ENCODE measurements around the gene TNFSF13. TPM values are rescaled to one million over a fixed set of nuclear protein-coding genes. Genes with fewer than 3 reads are reported as not detected.

TNFSF13 gene
- total and polyA plus RNA-seq, 2 donors (not counting 1 experiment from before 2014, with no cell fraction given), result 14.7 to 20.2 TPM

DNA sequence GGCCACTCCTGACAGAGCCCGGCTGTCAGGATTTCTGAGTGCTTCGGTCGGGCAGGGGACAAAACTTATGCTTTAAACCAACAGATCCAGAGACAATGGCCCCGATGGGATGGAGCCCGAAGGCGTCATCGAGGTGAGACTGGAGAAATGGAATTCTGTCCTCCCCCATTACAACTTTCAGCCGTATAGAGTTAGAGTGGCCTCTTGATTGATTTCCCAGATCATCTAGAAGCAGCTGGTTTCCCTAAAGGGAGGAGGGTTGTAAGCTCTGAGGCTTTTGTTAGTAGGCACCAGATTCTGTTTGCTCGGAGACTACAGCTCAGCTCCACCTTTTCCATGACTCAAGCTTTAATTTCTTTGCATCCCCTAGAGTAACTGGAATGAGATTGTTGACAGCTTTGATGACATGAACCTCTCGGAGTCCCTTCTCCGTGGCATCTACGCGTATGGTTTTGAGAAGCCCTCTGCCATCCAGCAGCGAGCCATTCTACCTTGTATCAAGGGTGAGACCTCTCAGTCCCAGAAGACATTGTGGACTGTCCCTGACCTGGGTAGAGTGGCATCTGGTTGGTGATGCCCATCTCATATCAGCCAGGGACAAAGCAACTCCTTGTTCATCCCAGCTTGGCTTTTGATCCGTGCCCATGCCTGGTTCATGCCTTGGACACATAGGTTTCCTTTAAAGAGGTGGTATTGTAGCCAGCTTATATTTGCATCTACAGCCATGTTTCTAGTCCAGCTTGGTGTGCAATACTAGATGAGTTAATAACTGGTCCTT, 15.8 kb downstream of the TNFSF13 start:
- peaks cover 30 to 42% of the 10 kb centered on the region in 2 donors for H3K4me1 ChIP-seq (ENCODE audit: control insufficient read depth in 2 of 2, insufficient read depth in 2 of 2, low read length in 2 of 2)
- Mint-ChIP-seq H3K27me3 (no peaks in the 10 kb centered on the region), H3K27ac (peak overlapping the region; percentile 99), H3K9me3 (ENCODE audit: insufficient read depth) (no peaks in the 10 kb centered on the region), H3K4me3 (peak overlapping the region; percentile 94), H3K4me1 (peaks cover 67% of the 10 kb centered on the region)
- ChIA-PET CTCF (interaction anchor here (1.0 to 4.9 kb wide), 8 partner anchors 9 to 278 kb away, joined by 3 to 21 read pairs (median 8); partner anchors contain the start of genes MPDU1, SENP3 and SOX15), POLR2A (interaction anchor here (0.6 to 2.4 kb wide), 12 partner anchors 8 to 551 kb away, joined by 3 to 15 read pairs (median 5); partner anchors contain the start of genes FXR2, MPDU1, POLR2A and SAT2)
- no peak overlapping the region for H2AFZ ChIP-seq (ENCODE audit: insufficient read depth, low read depth, low read length, poor library complexity, severe bottlenecking)
- no peaks in the 10 kb centered on the region for H3K27me3 ChIP-seq (replicated peaks in 1 of 4; ENCODE audit: control extremely low read depth in 1 of 4, control insufficient read depth in 3 of 4, insufficient read depth in 4 of 4, low read length in 3 of 4)
- H3K9me3 ChIP-seq (ENCODE audit: control extremely low read depth in 1 of 3, control insufficient read depth in 2 of 3, insufficient read depth in 1 of 3, low read length in 2 of 3), result no peaks in the 10 kb centered on the region
- H3K4me2 ChIP-seq (replicated peaks; ENCODE audit: low read depth, low read length, poor library complexity, severe bottlenecking), result peak overlapping the region; percentile 89
- peaks cover 61% of the 10 kb centered on the region for H4K20me1 ChIP-seq (ENCODE audit: control insufficient read depth, insufficient read depth, low read length, poor library complexity, severe bottlenecking)
- intact Hi-C loops (cut with micrococcal nuclease), result loop anchor here (5.0 to 10.0 kb wide), 3 partner anchors 172 to 560 kb away; partner anchors contain the start of genes CYB5D1, NAA38, RNASEK and TMEM256
- peak overlapping the region; percentile 61 to 98 (median 93) for H3K4me3 ChIP-seq (ENCODE audit: control extremely low read depth in 1 of 5, extremely low read depth in 1 of 5, insufficient read depth in 1 of 5, low read depth in 2 of 5, low read length in 4 of 5)
- no peak for DNase-seq
- no peak for TF ChIP-seq EZH2 (IDR thresholded peaks at IDR 0.05; ENCODE audit: borderline replicate concordance, insufficient read depth, low read depth, low read length, poor library complexity, severe bottlenecking)
- TF ChIP-seq, protein P1, sequence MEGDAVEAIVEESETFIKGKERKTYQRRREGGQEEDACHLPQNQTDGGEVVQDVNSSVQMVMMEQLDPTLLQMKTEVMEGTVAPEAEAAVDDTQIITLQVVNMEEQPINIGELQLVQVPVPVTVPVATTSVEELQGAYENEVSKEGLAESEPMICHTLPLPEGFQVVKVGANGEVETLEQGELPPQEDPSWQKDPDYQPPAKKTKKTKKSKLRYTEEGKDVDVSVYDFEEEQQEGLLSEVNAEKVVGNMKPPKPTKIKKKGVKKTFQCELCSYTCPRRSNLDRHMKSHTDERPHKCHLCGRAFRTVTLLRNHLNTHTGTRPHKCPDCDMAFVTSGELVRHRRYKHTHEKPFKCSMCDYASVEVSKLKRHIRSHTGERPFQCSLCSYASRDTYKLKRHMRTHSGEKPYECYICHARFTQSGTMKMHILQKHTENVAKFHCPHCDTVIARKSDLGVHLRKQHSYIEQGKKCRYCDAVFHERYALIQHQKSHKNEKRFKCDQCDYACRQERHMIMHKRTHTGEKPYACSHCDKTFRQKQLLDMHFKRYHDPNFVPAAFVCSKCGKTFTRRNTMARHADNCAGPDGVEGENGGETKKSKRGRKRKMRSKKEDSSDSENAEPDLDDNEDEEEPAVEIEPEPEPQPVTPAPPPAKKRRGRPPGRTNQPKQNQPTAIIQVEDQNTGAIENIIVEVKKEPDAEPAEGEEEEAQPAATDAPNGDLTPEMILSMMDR (IDR thresholded peaks at IDR 0.05), result no peak
- H3K36me3 ChIP-seq (replicated peaks in 1 of 2; ENCODE audit: control extremely low read depth in 1 of 2, control insufficient read depth in 1 of 2, extremely low read depth in 1 of 2, insufficient read depth in 2 of 2, low read length in 1 of 2), result peaks cover 24 to 74% of the 10 kb centered on the region in 2 experiments
- peaks cover 40% of the 10 kb centered on the region for H3K79me2 ChIP-seq (ENCODE audit: control insufficient read depth, insufficient read depth, low read length)
- H3K9ac ChIP-seq (ENCODE audit: low read length), result peak overlapping the region; percentile 98
- H3K27ac ChIP-seq (ENCODE audit: low read length in 2 of 2), result peak overlapping the region; percentile 85 to 94
- WGBS (ENCODE audit: insufficient coverage), result 55% methylated on average over 8 of the region's 15 CpGs
- ATAC-seq (ENCODE audit: low read depth), result no peak
